ENCODE data around the gene PRUNE2.

DNA sequence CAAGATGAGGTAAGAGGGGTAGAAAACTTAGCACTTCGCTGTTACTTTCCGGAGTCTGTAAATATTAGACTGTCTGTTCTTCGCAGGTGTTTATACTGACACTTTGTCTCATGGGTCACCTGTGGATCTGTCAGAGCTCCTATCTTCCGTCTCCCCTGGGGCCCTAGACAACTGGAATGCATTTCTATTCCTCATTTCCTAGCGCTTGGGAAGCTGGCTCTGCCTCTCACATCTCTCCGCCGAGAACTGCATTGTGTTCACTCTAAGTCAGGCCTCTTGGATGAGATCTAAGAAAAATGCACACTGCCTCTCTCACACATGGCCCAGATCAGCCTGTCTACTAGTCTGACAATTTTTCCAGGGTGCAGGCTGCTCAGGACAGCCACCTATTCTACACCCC is 102.2 kb downstream of the PRUNE2 start:
- TF ChIP-seq POLR2AphosphoS5 (IDR thresholded peaks at IDR 0.05; ENCODE audit: low read depth, low read length) (no peak), TAF1 (IDR thresholded peaks at IDR 0.05; ENCODE audit: borderline replicate concordance, insufficient read depth, low read length) (no peak), REST (IDR thresholded peaks at IDR 0.05; ENCODE audit: insufficient read depth in 1 of 2, low read depth in 2 of 2, low read length in 2 of 2) (no peak), SIN3A (IDR thresholded peaks at IDR 0.05; ENCODE audit: borderline replicate concordance, insufficient read depth, low read length) (no peak)
